HK-2 (cell line): Measurements from ENCODE around the gene GHSR.

Source experiments
- DNase-seq: peaks from one replicate; pipeline ENCODE4 v3.0.0-alpha.2; 2018; ENCODE audit not compliant: unreplicated experiment

The GHSR gene, protein sequence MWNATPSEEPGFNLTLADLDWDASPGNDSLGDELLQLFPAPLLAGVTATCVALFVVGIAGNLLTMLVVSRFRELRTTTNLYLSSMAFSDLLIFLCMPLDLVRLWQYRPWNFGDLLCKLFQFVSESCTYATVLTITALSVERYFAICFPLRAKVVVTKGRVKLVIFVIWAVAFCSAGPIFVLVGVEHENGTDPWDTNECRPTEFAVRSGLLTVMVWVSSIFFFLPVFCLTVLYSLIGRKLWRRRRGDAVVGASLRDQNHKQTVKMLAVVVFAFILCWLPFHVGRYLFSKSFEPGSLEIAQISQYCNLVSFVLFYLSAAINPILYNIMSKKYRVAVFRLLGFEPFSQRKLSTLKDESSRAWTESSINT

GRCh38 chr3:172447611-172448579 lies at the start of gene GHSR:
GHSR (minus strand) TSS chr3:172448456; CDS start chr3:172448413, 43 bp downstream.
- DNase-seq = no peak

DNA sequence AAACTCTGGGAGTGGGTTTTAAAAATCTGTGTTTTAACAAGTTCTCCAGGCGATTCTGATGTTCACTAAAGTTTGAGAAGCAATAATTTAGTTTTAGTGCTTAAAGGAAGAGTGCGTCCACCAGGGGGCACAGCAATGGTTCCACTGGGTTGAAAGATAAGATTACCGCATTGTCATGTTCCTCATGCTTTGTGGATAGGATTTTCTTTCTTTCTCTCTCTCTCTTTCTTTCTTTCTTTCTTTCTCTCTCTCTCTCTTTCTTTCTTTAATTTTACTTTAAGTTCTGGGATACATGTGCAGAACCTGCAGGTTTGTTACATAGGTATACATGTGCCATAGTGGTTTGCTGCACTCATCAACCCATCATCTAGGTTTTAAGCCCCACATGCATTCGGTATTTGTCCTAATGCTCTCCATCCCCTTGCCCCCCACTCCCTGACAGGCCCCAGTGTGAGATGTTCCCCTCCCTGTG lies 42.0 kb upstream of the GHSR start:
- DNase-seq = peak; percentile 61

DNA sequence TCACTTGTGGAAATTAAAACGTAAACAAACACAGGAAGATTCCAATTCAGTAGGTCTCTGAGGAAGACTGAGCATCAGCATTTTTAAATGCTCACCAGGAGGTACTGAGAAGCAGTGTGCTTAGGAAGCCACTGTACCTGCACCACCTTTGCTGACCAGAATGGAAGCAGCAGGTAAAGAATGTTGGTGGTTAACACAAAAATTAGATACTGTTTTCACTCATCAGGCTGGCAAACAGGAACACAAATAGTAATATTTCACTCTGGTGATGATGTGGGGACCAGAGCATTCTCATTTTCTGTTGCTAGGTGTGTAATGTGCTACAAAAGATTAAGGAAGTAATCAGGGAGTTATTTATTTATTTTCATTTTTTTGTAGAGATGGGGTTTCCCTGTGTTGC lies 29.9 kb upstream of the GHSR start:
- DNase-seq = no peak

- DNase-seq = no peak
Measured at GRCh38 chr3:172476347-172476746, 28.1 kb upstream of the GHSR start.

DNA sequence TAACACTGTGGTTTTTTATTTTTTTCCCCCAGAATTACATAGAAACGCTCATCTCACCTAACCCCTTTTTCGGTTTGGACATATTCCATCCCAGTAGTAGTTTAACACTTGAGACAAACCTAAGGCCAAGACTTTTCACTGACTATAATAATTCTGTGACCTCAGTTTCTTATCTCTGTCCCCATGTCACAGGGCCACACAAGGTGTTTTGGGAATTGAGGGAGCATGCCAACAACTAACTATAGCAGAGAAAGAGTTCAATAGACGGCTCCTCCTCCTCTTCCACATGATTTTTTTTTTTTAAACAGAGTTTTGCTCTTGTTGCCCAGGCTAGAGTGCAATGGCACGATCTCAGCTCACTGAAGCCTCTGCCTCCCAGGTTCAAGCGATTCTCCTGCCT lies 27.4 kb upstream of the GHSR start:
- DNase-seq = no peak

GRCh38 chr3:172471903-172472302 lies 23.6 kb upstream of the GHSR start:
- DNase-seq = no peak

GRCh38 chr3:172470588-172470987 lies 22.3 kb upstream of the GHSR start:
- no peak for DNase-seq

DNA sequence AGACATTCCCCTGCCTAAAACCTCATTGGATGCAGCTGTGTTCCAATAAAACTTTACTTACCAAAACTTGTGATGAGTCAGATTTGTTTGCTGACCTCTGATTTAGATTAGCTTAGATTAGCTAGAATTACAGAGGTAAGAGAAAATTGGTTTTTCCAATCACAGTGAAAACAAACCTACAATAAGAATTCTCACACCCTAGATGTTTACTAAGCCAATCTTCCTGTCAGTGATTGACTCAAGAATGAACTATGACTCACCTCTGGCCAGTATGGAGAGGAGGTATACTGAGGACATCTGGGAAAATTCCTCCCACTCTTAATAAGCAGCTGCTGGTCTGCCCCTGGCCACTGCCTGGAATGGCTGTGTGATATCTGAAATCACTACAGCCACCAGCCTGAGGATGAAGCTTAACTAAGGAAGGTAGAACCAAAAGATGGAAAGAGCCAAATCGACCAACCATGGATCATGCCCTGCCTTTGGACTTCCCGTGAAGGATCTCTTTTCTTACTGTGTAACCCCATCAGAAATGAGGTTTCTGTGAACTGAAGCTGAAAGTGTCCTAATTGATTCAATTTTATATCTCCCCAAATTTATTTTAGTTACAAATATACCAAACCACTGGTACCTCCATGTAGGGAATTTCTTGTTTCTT lies 19.0 kb upstream of the GHSR start:
- DNase-seq = peak; percentile 29

GRCh38 chr3:172466553-172467130 lies 18.4 kb upstream of the GHSR start:
- no peak for DNase-seq

- DNase-seq = no peak
Measured at GRCh38 chr3:172465281-172465680, 17.0 kb upstream of the GHSR start.

DNA sequence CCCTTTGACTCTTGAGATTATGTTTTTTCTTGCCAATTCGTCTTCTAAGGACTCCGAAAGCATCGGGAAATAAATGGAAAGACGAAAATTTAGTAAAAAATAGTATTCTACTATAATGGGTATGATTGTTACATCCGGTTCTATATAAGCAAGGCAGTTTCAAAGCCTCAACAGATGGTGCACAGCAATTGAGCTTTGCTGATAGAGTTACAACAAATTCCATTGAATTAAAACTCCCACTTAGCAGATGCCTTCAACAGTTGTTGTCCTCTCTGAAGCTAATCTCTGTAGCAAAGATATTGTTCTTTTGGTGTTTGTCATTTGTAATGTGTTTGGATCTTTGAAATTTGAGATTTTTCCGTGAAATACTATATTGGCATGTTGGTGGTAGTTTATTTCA lies 16.1 kb upstream of the GHSR start:
- no peak for DNase-seq

DNA sequence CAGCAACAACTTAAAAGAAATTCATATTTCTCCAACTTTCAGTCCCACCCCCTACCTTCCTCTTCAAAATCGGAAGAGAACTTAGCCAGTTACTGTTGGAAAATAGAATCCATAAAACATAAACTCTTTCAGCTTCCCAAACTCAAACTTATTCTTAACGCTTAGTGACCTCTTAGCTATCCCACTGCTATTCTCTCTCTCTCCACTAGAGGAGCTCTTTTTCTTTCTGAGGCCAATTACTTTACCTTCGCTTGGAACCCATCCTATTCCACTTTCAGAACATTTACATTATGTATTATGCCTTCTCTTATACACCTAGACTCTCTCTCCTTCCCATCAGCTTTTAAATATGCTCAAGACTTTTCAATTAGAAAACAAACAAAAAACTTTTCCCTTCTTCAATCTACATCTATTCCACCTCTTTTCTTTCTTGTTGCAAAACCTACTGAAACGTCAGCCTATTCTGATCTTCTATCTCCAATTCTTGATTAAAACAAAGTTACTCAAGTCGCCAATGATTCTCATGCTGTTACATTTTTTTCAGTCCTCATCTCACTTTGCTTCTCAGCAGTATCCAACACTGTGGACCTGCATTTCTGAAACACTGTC lies 13.4 kb upstream of the GHSR start:
- no peak for DNase-seq

GRCh38 chr3:172456404-172456803 lies 8.1 kb upstream of the GHSR start:
- DNase-seq = no peak

DNA sequence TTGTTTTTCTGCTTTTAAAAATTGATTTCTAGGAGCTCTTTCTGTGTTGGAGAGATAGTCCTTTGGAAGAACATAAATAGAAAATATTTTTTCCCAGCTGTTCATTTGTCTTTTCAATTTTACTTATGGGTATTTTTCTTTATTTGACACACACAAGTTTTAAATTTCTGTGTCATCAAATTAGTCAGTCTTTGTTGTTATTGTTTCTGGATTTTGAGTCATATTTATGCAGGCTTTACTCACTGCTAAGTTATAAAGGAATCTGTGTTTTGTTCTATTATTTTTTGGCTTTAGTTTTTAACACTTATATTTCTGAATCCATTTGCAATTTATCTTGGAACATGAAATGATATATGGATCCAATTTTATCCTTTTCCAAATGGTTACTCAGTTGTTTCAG lies 5.9 kb upstream of the GHSR start:
- DNase-seq = no peak

GRCh38 chr3:172449466-172450149 lies 1.4 kb upstream of the GHSR start:
- peak; percentile 29 for DNase-seq

- DNase-seq = no peak
Measured at GRCh38 chr3:172448661-172449465, 607 bp upstream of the GHSR start.

DNA sequence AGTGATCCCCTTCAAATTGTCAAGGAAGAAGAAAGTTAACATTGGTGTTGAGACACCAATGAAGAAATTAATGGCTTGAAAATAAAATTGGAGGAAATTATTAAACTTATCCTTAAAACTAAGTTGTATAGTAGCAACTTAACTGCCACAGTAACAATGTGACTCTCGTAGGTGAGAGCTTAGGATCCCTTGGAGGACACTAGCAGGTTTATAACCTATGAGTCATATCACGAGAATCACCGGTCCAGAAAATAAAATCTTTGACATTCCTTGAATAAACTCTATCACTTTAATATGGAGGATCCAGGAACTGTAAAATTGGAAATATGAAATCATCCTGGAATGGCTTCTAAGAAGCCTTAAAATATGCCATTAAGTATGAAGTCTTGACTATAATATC lies 2.1 kb downstream of the GHSR start:
- DNase-seq = no peak

DNA sequence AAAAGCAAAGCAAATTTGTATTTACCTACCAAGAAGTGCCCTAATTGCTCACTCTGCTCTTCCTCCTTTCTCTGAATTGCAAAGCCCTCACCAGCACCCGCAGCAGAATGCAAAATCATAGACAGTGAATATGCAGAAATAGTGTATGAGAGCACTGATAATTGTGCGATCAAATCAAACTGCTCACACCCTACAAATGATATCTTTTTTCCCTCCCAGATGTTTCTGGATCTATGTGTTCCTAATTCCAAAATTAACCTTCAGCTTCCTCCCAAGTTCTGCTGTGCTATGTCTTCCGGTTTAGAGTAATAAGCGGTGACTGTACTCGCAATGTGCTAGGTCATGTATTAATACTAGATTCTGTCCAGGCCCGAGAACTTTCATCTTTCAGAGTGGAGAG lies 3.4 kb downstream of the GHSR start:
- no peak for DNase-seq

DNA sequence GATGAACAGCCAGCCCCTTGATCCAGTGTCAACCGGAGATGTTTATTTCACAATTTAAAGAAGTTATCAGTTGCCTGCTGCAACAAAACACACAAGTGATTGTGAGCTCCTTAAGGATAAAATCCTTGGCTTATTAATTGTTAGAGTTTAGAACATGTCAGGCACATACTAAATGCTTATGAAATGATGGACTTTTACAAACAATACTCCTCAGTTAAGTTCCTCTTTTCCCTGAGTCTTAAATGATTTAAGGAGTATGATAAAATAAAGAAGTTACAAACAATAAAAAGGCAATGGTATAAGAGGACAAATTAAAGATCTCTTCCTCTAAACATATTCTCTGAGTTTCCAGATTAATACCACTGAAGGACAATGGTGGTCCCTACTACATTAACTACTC lies 5.7 kb downstream of the GHSR start:
- no peak for DNase-seq

DNA sequence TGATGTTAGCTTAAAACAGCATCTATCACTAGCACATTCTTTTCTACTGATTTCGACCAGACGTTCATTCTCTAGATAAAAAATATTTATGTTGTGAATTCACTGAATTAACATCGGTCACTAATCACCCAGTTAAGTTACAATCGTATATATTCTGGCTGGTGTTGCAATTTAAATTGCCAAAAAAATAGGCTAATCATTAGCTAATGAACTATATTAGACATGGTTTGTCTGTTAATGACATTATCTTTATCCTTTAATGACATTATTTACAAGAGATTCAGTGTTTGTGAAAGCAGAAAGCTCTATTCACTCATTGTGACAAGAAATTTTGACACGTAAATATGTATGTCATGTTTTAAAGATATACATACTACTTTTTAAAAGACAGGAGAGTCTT lies 6.7 kb downstream of the GHSR start:
- no peak for DNase-seq
